ENCODE data around the gene APOC3.

APOC3 gene

GRCh38 chr11:116835791-116836631, 6.3 kb downstream of the APOC3 start:
- H3K4me3 ChIP-seq (ENCODE audit: low read length), result peak overlapping the region; percentile 24
- peak; percentile 65 for TF ChIP-seq CTCF (IDR thresholded peaks at IDR 0.05; ENCODE audit: insufficient read depth, low read depth, low read length, missing control alignments)
- peak; percentile 87 for DNase-seq (ENCODE audit: low read depth)

DNA sequence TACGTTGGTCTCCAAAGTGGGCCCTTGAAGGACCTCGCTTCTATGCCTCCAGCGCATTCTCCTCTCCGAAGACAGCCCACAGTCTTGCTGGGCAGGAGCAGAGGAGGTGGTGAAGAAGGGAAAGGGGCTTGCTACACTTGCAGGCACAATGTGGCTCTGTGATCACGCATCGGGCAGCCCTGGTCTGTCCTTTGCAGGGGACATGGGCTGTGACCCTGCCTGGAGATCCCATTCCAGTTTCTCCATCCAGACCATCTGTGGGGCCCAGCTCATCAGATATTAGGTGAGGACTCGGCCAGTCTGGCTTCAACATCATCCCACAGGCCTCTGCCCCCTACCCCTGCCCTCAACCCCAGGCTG, 6.9 kb downstream of the APOC3 start:
- no peak for TF ChIP-seq CTCF (IDR thresholded peaks at IDR 0.05; ENCODE audit: insufficient read depth, low read depth, low read length, missing control alignments)
- no peak overlapping the region for H3K4me3 ChIP-seq (ENCODE audit: low read length)
- DNase-seq (ENCODE audit: low read depth), result no peak

DNA sequence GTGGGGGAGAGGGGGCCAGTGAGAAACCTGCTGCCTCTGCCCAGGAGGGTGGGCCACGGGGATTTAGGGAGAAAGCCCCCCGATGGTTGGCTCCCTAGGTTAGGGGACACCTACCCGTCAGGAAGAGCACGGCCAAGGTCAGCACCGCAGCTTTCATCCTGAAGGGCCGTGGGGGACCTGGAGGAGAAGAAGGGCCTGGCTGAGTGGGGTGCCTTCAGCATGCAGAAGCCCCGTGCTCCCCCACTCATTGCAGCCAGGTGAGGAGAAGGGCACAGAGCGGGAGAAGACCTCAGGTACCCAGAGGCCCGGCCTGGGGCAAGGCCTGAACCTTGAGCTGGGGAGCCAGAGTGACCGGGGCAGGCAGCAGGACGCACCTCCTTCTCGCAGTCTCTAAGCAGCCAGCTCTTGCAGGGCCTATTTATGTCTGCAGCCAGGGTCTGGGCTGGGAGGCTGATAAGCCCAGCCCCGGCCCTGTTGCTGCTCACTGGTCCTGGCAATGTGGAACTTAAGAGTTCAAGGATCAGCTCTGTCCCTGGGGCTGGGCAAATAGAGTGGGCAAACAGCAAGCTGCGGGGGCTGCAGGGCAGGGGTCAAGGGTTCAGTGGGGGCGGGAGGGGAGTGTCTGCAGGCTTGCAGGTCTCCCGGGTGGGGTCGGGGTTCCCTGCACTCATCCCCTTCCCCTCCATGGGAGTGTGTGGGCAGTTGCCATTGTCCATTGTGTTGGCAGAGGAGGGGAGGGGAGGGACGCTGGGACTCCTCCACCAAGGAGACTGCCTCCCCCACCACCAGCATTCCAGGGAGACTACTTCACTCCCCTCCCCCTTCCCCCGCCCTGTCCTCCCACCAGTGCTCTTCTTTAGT, 7.8 kb downstream of the APOC3 start, which contains the start of gene APOA1:
APOA1 (minus strand) TSS at position 392 of the 861 bp plus-strand sequence; CDS start at position 157, 235 bp downstream.
- TF ChIP-seq CTCF (IDR thresholded peaks at IDR 0.05; ENCODE audit: insufficient read depth, low read depth, low read length, missing control alignments), result no peak
- H3K4me3 ChIP-seq (ENCODE audit: low read length), result no peak within 1 kb of the TSS
- DNase-seq (ENCODE audit: low read depth), result no peak

DNA sequence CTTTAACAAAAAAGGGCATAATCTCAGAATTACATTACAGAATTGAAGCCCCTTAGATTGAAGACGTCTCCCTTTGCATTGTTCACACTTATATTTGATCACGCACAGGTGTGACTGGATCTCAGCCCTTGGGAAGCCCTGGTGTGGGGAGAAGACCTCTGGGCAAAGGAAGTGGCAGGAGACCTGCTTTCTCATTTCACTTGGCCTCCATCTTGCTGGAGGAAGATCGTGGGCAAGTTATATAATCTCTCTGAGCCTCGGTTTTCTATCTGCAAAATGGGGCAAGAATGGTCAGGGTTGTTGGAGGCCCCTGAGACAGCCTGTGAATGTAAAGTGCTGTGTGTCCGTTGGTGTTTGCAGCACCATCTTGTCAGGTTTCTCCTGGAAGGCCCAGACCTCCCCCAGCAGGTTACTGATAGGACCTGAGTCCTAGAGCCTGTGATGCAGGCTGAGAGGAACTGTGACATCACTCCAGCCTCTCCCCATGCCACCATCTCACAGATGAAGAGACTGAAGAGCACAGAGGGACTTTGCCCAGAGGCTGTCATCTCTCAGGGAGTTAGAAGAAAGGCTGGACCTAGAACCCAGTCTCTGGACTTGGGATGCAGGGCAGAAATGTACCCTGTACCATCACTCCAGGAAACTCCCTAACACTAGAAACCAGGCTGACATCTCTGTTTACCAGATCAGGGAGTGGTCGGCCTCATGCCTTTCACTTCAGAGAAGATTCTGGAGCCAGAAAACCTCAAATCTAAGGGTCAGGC, 8.8 kb downstream of the APOC3 start:
- DNase-seq (ENCODE audit: low read depth), result no peak
- no peak for TF ChIP-seq CTCF (IDR thresholded peaks at IDR 0.05; ENCODE audit: insufficient read depth, low read depth, low read length, missing control alignments)
- no peak overlapping the region for H3K4me3 ChIP-seq (ENCODE audit: low read length)

- no peak overlapping the region for H3K4me3 ChIP-seq (ENCODE audit: low read length)
- TF ChIP-seq CTCF (IDR thresholded peaks at IDR 0.05; ENCODE audit: insufficient read depth, low read depth, low read length, missing control alignments), result no peak
- no peak for DNase-seq (ENCODE audit: low read depth)
These were observed 10.6 kb downstream of the APOC3 start for GRCh38 chr11:116840224-116840745.

DNA sequence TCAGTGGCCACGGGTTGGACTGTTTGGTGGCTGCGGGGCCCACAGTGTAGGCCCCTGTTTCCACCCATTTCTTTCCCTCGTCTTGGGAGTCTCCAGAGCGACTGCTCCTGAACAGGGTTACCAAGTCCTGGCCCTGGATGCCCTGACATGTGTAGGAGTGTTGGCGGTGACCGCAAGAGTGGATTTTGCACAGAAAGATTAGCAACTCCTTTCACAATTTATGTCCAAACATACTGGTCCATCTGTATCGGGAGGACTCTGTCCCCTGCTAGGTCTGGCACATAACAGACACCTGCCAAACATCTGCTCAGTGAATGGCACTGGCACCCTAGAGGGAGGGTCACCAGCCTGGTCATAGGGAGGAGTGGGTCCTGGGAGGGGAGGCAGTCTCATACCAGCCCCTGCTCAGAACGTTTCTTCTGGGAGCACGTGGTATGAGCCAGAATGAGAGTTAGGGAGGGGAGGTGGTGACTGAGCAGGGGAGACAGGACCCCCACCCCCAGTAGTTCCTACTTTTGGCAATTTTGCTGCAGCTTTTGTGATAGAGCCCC, 11.1 kb downstream of the APOC3 start:
- no peak for TF ChIP-seq CTCF (IDR thresholded peaks at IDR 0.05; ENCODE audit: insufficient read depth, low read depth, low read length, missing control alignments)
- DNase-seq (ENCODE audit: low read depth), result no peak
- H3K4me3 ChIP-seq (ENCODE audit: low read length), result no peak overlapping the region

Measured in epithelial cell of esophagus (primary cell).